Activated CD8-positive, alpha-beta T cell treated with anti-CD3 and anti-CD28 coated beads for 36 hours (primary cell): ENCODE results near the gene EN1. TPM values are rescaled to one million over a fixed set of nuclear protein-coding genes. Genes with fewer than 3 reads are reported as not detected.

Experiments used
- ATAC-seq: fragments of 200-7000 bp; cut with Tn5 transposase; one replicate; pipeline ENCODE4 v1.10.0; 2021; ENCODE audit warnings: mild to moderate bottlenecking, moderate library complexity
- CTCF ChIA-PET: fragments of 350-600 bp; sonication (Branson Sonifier 250); formaldehyde crosslinking; loops from one replicate; lab custom pipeline; 2021; ENCODE audit warnings: antibody characterized with exemption; lab: Charles Lee
- POLR2A ChIA-PET: fragments of 350-600 bp; sonication (Branson Sonifier 250); formaldehyde crosslinking; loops from one replicate; lab custom pipeline; 2021; ENCODE audit warnings: antibody characterized with exemption; lab: Charles Lee
- DNase-seq: peaks from one replicate; pipeline ENCODE4 v3.0.0-alpha.2; 2020
- H3K27ac Mint-ChIP-seq: one replicate; pipeline ENCODE4 v1.8.0; 2021; ENCODE audit warnings: mild to moderate bottlenecking, mixed read lengths
- H3K27me3 Mint-ChIP-seq: one replicate; pipeline ENCODE4 v1.8.0; 2021; ENCODE audit warnings: mixed read lengths
- H3K36me3 Mint-ChIP-seq: one replicate; pipeline ENCODE4 v1.8.0; 2021; ENCODE audit warnings: low read depth, mixed read lengths
- H3K4me1 Mint-ChIP-seq: one replicate; pipeline ENCODE4 v1.8.0; 2021; ENCODE audit warnings: low read depth, mixed read lengths
- H3K4me3 Mint-ChIP-seq: one replicate; pipeline ENCODE4 v1.8.0; 2021; ENCODE audit warnings: mild to moderate bottlenecking, moderate library complexity, mixed read lengths
- H3K9me3 Mint-ChIP-seq: one replicate; pipeline ENCODE4 v1.8.0; 2021; ENCODE audit warnings: mixed read lengths
- intact Hi-C: fragments of 100-400 bp; cut with micrococcal nuclease; formaldehyde crosslinking; loops from one replicate; pipeline ENCODE4 v1.10.0; 2022
- total RNA-seq, 2 experiments: library from RNA; stranded (reverse); gene quantifications; one replicate each; pipeline ENCODE4 v1.2.3, GENCODE V29; 2021
- TF ChIP-seq, protein P1 (sequence below): fragments of 200-600 bp; IDR thresholded peaks from one replicate; pipeline ENCODE4 v1.8.0; 2022; ENCODE audit warnings: antibody characterized with exemption, mild to moderate bottlenecking

The EN1 gene
- total RNA-seq, 2 experiments from 2014 or later, result not detected

DNA sequence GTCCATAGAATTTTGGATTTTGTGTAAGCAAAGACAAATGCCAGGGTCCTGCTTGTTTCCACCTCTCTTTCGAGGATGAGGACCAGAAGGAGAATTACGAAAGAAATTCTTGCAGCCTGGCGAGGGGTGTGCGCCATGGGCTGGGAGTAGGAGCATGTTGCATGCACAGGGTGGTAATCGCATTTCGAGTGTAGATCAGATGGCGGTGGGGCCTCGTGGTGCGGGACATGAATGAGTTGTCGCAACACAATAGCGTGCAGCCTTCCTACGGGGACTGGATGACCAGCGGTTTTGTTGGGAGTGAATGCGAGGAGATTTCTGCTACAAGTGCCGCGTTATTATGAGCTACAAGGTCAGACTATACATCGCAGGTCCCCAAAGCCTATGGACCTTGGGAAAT is 4.2 kb upstream of the EN1 start:
- Mint-ChIP-seq H3K4me1 (peaks cover 27% of the 10 kb centered on the region), H3K27ac (no peak overlapping the region), H3K36me3 (no peaks in the 10 kb centered on the region), H3K27me3 (peaks cover 79% of the 10 kb centered on the region), H3K4me3 (no peak overlapping the region), H3K9me3 (no peaks in the 10 kb centered on the region)
- ChIA-PET POLR2A (no interaction called here), CTCF (no interaction called here)
- intact Hi-C loops, result no loop called here
- no peak for DNase-seq
- TF ChIP-seq, protein P1, sequence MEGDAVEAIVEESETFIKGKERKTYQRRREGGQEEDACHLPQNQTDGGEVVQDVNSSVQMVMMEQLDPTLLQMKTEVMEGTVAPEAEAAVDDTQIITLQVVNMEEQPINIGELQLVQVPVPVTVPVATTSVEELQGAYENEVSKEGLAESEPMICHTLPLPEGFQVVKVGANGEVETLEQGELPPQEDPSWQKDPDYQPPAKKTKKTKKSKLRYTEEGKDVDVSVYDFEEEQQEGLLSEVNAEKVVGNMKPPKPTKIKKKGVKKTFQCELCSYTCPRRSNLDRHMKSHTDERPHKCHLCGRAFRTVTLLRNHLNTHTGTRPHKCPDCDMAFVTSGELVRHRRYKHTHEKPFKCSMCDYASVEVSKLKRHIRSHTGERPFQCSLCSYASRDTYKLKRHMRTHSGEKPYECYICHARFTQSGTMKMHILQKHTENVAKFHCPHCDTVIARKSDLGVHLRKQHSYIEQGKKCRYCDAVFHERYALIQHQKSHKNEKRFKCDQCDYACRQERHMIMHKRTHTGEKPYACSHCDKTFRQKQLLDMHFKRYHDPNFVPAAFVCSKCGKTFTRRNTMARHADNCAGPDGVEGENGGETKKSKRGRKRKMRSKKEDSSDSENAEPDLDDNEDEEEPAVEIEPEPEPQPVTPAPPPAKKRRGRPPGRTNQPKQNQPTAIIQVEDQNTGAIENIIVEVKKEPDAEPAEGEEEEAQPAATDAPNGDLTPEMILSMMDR, result no peak
- no peak for ATAC-seq

DNA sequence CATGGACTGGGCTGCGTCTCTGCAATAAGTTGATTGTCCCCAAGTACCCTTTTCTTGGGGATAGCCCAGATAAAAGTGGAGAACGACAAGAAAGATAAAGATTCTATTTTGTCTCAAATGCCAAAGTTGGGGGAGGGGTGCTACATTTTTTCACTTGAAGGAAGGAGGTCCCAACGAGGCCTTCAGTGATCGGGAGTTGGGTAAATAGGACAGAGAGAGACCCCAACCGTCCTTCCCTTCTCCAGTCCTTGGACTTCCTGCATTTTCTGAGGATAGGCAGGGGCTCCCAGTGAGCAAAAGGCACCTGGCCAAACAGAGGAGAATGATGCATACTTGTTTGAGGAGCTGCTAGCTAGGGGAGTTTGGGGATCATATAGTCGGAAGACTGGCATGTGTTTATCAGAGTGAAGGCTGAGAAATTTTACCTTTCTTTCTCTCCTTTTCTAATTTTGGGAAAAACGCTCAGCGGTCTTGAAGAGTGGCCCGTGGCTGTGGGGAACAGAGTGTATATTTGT is 3.5 kb upstream of the EN1 start:
- ChIA-PET CTCF (interaction anchor here (1.8 kb wide), 1 partner anchor 24 kb away, joined by 3 read pairs; no protein-coding TSS in a partner anchor), POLR2A (no interaction called here)
- intact Hi-C loops, result no loop called here
- Mint-ChIP-seq H3K27ac (no peak overlapping the region), H3K4me3 (no peak overlapping the region), H3K4me1 (peaks cover 23% of the 10 kb centered on the region), H3K36me3 (no peaks in the 10 kb centered on the region), H3K9me3 (no peaks in the 10 kb centered on the region), H3K27me3 (peaks cover 77% of the 10 kb centered on the region)
- ATAC-seq (no peak), DNase-seq (no peak)
- TF ChIP-seq, protein P1, result no peak

DNA sequence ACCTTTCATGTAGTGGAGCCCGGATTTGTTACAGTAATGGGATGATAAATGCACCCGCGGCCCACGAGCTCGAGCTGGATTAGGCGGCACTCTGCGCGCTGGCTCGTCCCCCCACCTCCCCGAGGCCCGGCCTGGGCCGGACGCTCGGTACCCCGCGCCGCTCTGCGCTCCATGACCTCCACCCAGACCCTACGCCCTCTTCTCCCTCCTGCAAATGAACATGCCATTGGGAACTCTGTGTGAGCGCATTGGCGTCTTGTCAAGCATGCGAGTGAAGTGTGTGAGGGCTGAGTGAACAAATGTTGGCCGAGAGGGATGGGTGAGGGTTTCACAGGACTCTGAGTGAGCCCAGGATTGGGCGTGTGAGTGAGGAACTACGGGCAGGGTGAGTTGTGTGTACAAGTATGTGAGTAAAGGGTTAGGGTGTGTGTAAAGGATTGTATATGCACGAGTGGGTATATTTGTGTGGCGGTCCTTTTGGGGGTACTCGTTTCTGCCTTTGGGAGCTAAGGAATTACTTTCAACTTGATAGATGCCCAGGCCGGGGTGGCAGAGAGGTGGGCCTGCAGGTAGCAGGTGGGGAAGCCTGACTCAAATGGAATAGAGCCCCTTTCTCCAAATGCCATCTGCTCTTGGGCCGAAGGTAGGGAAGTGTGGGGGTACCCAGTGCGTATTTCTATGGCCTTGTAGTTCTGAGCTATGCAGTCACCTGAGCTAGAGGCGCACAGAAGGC is 2.9 kb upstream of the EN1 start:
- Mint-ChIP-seq H3K27ac (no peak overlapping the region), H3K9me3 (no peaks in the 10 kb centered on the region), H3K27me3 (peaks cover 79% of the 10 kb centered on the region), H3K4me3 (peak overlapping the region; percentile 3), H3K36me3 (no peaks in the 10 kb centered on the region), H3K4me1 (peaks cover 27% of the 10 kb centered on the region)
- ChIA-PET POLR2A (no interaction called here), CTCF (interaction anchor here (0.8 to 1.8 kb wide), 3 partner anchors 23 to 629 kb away, joined by 3 to 5 read pairs (median 3); no protein-coding TSS in a partner anchor)
- ATAC-seq (no peak), DNase-seq (no peak)
- TF ChIP-seq, protein P1, result no peak
- intact Hi-C loops, result no loop called here

DNA sequence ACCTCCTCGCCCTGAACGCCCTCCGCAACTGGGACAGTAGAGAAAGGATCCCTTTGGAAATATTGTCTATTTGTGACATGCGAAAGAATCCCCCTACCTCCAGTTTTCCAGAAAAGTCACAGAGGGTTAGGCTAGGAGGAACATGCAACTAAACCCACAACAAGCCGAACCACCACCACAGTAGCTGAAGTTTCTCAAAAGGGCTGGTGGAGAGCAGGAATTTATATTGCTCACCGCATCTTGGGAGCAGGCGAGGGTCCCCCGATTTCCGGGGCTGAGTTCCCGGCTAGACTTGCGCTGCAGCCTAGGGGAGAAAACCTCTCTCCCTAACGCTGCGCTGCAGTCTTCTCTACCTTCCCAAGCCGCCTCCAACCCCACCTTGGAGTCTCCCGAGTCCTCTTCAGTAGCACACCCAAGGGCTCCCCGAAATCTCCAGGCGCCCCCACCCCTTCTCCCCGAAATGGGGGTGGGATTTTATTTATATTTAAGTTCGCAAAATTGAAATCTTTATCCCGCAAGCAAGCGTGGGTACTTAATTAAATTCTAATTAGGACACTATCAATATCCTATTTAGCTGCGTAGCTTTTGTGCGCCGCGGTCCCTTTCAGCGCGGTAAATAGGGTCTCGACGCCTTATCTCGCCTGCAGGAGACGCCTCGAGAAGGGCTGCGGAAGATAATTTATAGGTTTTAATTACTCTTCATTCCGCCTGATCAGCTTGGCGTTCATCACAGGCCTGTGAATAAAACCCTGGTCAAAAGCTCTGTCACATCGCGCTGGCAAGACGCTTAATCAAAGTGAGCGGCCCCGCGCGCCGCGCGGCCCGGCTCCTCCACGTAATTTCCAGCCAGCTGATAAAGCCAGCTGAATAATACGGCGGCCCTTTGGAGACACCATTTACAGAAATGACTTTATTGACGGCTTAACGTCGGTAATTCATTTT is 2.0 kb upstream of the EN1 start:
- peaks cover 25% of the 10 kb centered on the region for H3K4me1 Mint-ChIP-seq
- intact Hi-C loops, result no loop called here
- DNase-seq (no peak), ATAC-seq (no peak)
- no peak overlapping the region for H3K27ac Mint-ChIP-seq
- TF ChIP-seq, protein P1, result no peak
- no peak overlapping the region for H3K4me3 Mint-ChIP-seq
- peaks cover 82% of the 10 kb centered on the region for H3K27me3 Mint-ChIP-seq
- H3K9me3 Mint-ChIP-seq, result no peaks in the 10 kb centered on the region
- ChIA-PET CTCF (interaction anchor here (0.7 to 1.8 kb wide), 5 partner anchors 9 to 628 kb away, joined by 3 to 5 read pairs (median 4); no protein-coding TSS in a partner anchor), POLR2A (no interaction called here)
- H3K36me3 Mint-ChIP-seq, result no peaks in the 10 kb centered on the region
